Measurements from ENCODE around the gene TMEM108.

TMEM108 gene

GRCh38 chr3:133152056-133152455 lies 113.9 kb downstream of the TMEM108 start:
- H2AFZ ChIP-seq (ENCODE audit: low read length), result no peak overlapping the region
- no peak overlapping the region for H3K27ac ChIP-seq (ENCODE audit: low read depth, low read length, poor library complexity, severe bottlenecking)

GRCh38 chr3:133152681-133153220 lies 114.6 kb downstream of the TMEM108 start:
- H3K36me3 ChIP-seq (ENCODE audit: insufficient read depth, low read length), result no peaks in the 10 kb centered on the region
- H2AFZ ChIP-seq (ENCODE audit: low read length), result no peak overlapping the region
- H3K27me3 ChIP-seq (ENCODE audit: insufficient read depth, low read length), result no peaks in the 10 kb centered on the region
- H3K9me3 ChIP-seq (ENCODE audit: low read length), result no peaks in the 10 kb centered on the region
- H3F3A ChIP-seq (ENCODE audit: insufficient read depth, low read length), result no peaks in the 10 kb centered on the region
- no peak overlapping the region for H3K4me2 ChIP-seq (ENCODE audit: low read length)
- no peak overlapping the region for H3K9ac ChIP-seq (ENCODE audit: low read length)
- no peak overlapping the region for H3K4me3 ChIP-seq (ENCODE audit: low read depth, low read length, poor library complexity, severe bottlenecking)
- TF ChIP-seq CTCF (IDR thresholded peaks at IDR 0.05; ENCODE audit: low read length) (no peak), EZH2 (IDR thresholded peaks at IDR 0.05; ENCODE audit: borderline replicate concordance, low read length) (no peak)
- no peaks in the 10 kb centered on the region for H3K4me1 ChIP-seq (ENCODE audit: insufficient read depth, low read length, severe bottlenecking)
- no peak overlapping the region for H3K27ac ChIP-seq (ENCODE audit: low read depth, low read length, poor library complexity, severe bottlenecking)
- H3K9me2 ChIP-seq (ENCODE audit: low read depth, low read length), result no peaks in the 10 kb centered on the region
- H3K79me2 ChIP-seq (ENCODE audit: insufficient read depth, low read length), result no peaks in the 10 kb centered on the region
- no peaks in the 10 kb centered on the region for H4K20me1 ChIP-seq (ENCODE audit: insufficient read depth, low read length)

More at GRCh38 chr3:133152056-133152455, 113.9 kb downstream of the TMEM108 start:
- Histone ChIP-seq H3K9me2 (ENCODE audit: low read depth, low read length) (no peaks in the 10 kb centered on the region), H3K9me3 (ENCODE audit: low read length) (no peaks in the 10 kb centered on the region), H3K36me3 (ENCODE audit: insufficient read depth, low read length) (no peaks in the 10 kb centered on the region), H3F3A (ENCODE audit: insufficient read depth, low read length) (no peaks in the 10 kb centered on the region), H4K20me1 (ENCODE audit: insufficient read depth, low read length) (no peaks in the 10 kb centered on the region), H3K4me3 (ENCODE audit: low read depth, low read length, poor library complexity, severe bottlenecking) (no peak overlapping the region), H3K9ac (ENCODE audit: low read length) (no peak overlapping the region), H3K4me2 (ENCODE audit: low read length) (no peak overlapping the region), H3K79me2 (ENCODE audit: insufficient read depth, low read length) (no peaks in the 10 kb centered on the region), H3K4me1 (ENCODE audit: insufficient read depth, low read length, severe bottlenecking) (no peaks in the 10 kb centered on the region), H3K27me3 (ENCODE audit: insufficient read depth, low read length) (no peaks in the 10 kb centered on the region)
- no peak for TF ChIP-seq CTCF (IDR thresholded peaks at IDR 0.05; ENCODE audit: low read length)
- TF ChIP-seq EZH2 (IDR thresholded peaks at IDR 0.05; ENCODE audit: borderline replicate concordance, low read length), result no peak

- TF ChIP-seq CTCF (IDR thresholded peaks at IDR 0.05; ENCODE audit: low read length), result no peak
- no peak for TF ChIP-seq EZH2 (IDR thresholded peaks at IDR 0.05; ENCODE audit: borderline replicate concordance, low read length)
- Histone ChIP-seq H3K4me2 (ENCODE audit: low read length) (no peak overlapping the region), H3K79me2 (ENCODE audit: insufficient read depth, low read length) (no peaks in the 10 kb centered on the region), H3K9ac (ENCODE audit: low read length) (no peak overlapping the region), H3K27ac (ENCODE audit: low read depth, low read length, poor library complexity, severe bottlenecking) (no peak overlapping the region), H3K4me3 (ENCODE audit: low read depth, low read length, poor library complexity, severe bottlenecking) (no peak overlapping the region), H3K9me2 (ENCODE audit: low read depth, low read length) (no peaks in the 10 kb centered on the region), H3K27me3 (ENCODE audit: insufficient read depth, low read length) (no peaks in the 10 kb centered on the region), H3K4me1 (ENCODE audit: insufficient read depth, low read length, severe bottlenecking) (no peaks in the 10 kb centered on the region), H3K36me3 (ENCODE audit: insufficient read depth, low read length) (no peaks in the 10 kb centered on the region), H3K9me3 (ENCODE audit: low read length) (no peaks in the 10 kb centered on the region), H4K20me1 (ENCODE audit: insufficient read depth, low read length) (no peaks in the 10 kb centered on the region), H3F3A (ENCODE audit: insufficient read depth, low read length) (no peaks in the 10 kb centered on the region), H2AFZ (ENCODE audit: low read length) (no peak overlapping the region)
These were observed 115.2 kb downstream of the TMEM108 start for GRCh38 chr3:133153382-133153781.

All from OCI-LY1 (cell line).